Heart left ventricle (tissue), 13 donors: ENCODE data around the gene PKP3.

Source experiments
- CTCF ChIP-seq, 12 donors: fragments of 200-600 bp; sonication (generic) in 4 of 12; IDR thresholded peaks; one replicate each; pipeline versions ENCODE4 v1.5.0 to v1.8.0; 2018 to 2022; ENCODE audit warnings: antibody characterized with exemption in 12 of 12, mild to moderate bottlenecking in 5 of 12
- POLR2A ChIP-seq, 2 donors: fragments of 450-650 bp; IDR thresholded peaks; one replicate each; pipeline ENCODE4 v1.6.1; 2017; ENCODE audit warnings: antibody characterized with exemption in 2 of 2, mild to moderate bottlenecking in 2 of 2, moderate library complexity in 2 of 2
- donor health status: ischemic (EF 13 %, LVEDD 7.1; RV severe dilation, severe dysfunction).
- donor health status: DM: no; HTN: yes; CAD: no.
- donor health status: DM: no; HTN: no; CAD: no.
- donor health status: ischemic (EF 25% LVEDD 6.9; RV normal size, moderate dysfunction).
- donor health status: ischemic (EF 25% LVEDD 5.7; RV mildly dilated, moderate dysfunction).
- donor health status: ischemic (EF 35%, LVEDD 5.7; RV mildly dilated, moderate dysfunction).
- donor health status: nonischemic (EF 11% LVEDD 7.7; RV severe dilation, severe dysfunction).
- donor health status: DM: yes; HTN: yes; CAD: no.
- donor health status: PGD.
- donor health status: ischemic (EF 29% LVEDD 5.4; RV normal size, mild dysfunction).
- donor health status: nonischemic (EF 23%, LVEDD 6.1; RV moderate dilation, normal function).

DNA sequence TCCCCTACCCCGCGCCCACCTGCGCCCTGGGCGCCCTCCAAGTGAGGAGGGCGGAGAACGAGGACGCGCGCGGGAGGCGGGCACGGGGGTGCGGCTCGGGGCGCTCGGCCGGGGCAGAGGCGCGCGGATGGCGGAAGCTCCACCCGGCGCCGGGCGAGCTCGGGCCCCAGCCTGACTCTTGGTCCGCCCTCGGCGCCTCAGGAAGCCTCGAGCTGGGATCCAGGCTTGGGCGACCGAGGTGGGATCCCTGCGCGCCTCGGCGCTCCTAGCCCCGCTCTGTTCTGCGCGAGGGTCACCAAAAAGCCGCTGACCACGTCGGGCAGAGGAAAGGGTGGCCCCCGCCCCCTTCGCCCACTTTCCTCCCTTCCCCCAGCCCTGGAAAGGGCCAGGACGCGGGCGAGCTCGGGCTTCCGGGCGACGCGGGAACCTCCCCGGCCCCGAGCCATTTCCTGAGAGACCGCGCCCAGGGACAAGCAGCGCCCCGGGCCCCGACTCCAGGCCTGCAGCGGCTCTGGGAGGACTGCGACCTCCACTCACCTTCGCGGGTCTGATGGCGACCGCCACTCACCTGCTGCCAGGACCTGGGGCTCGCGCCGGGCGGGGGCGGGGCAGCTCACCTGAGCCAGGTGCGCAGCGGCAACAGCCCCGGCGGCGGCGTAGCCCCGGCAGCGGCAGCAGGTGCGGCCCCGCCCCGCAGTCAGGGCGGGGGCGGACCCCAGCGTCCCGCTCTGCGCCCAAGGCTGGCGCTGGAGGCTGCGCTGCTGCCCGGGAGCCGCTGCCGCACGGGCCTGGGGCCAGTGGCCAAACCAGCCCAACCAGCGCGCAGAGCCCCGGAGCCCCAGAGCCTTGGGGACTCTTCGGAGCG lies 23.0 kb downstream of the PKP3 start:
- TF ChIP-seq POLR2A (IDR thresholded peaks at IDR 0.05) (peak in 1 of 2 donors; percentile 29), CTCF (IDR thresholded peaks at IDR 0.05) (no peak)
